ENCODE measurements around the gene TAB3. TPM values are rescaled to one million over a fixed set of nuclear protein-coding genes. Genes with fewer than 3 reads are reported as not detected.

Gene TAB3
- total RNA-seq, 1 experiment from 2014 or later = 28.4 TPM

GRCh38 chrX:30905321-30905720 is 16.3 kb upstream of the TAB3 start:
- H3K4me1 Mint-ChIP-seq (ENCODE audit: insufficient read depth, unreplicated experiment) = peaks cover 11% of the 10 kb centered on the region
- peak overlapping the region; percentile 86 for H3K27ac Mint-ChIP-seq (ENCODE audit: low read depth, unreplicated experiment)
- POLR2A ChIA-PET = interaction anchor here (0.6 to 4.6 kb wide), 4 partner anchors 12 to 29 kb away, joined by 3 to 21 read pairs (median 10); partner anchors contain the start of gene TAB3

GRCh38 chrX:30904632-30905031 is 15.6 kb upstream of the TAB3 start:
- H3K36me3 Mint-ChIP-seq (ENCODE audit: insufficient read depth, unreplicated experiment) = no peaks in the 10 kb centered on the region
- no peak for TF ChIP-seq CTCF (IDR thresholded peaks at IDR 0.05; ENCODE audit: unreplicated experiment)
- H3K4me1 Mint-ChIP-seq (ENCODE audit: insufficient read depth, unreplicated experiment) = peaks cover 11% of the 10 kb centered on the region
- intact Hi-C loops (cut with micrococcal nuclease) = no loop called here
- ChIA-PET POLR2A (interaction anchor here (0.6 to 4.6 kb wide), 5 partner anchors 9 to 29 kb away, joined by 3 to 21 read pairs (median 7); partner anchors contain the start of gene TAB3), CTCF (no interaction called here)
- peak; percentile 44 for DNase-seq (ENCODE audit: unreplicated experiment)
- no peaks in the 10 kb centered on the region for H3K9me3 Mint-ChIP-seq (ENCODE audit: unreplicated experiment)
- no peaks in the 10 kb centered on the region for H3K27me3 Mint-ChIP-seq (ENCODE audit: insufficient read depth, unreplicated experiment)
- no peak overlapping the region for H3K4me3 Mint-ChIP-seq (ENCODE audit: unreplicated experiment)
- no TSS peak for BruUV-seq (replicated peaks)
- peak overlapping the region; percentile 86 for H3K27ac Mint-ChIP-seq (ENCODE audit: low read depth, unreplicated experiment)

More at GRCh38 chrX:30905321-30905720, 16.3 kb upstream of the TAB3 start:
- CTCF ChIA-PET = no interaction called here
- no peak for TF ChIP-seq CTCF (IDR thresholded peaks at IDR 0.05; ENCODE audit: unreplicated experiment)
- Mint-ChIP-seq H3K27me3 (ENCODE audit: insufficient read depth, unreplicated experiment) (no peaks in the 10 kb centered on the region), H3K4me3 (ENCODE audit: unreplicated experiment) (no peak overlapping the region), H3K9me3 (ENCODE audit: unreplicated experiment) (no peaks in the 10 kb centered on the region), H3K36me3 (ENCODE audit: insufficient read depth, unreplicated experiment) (no peaks in the 10 kb centered on the region)
- no peak for DNase-seq (ENCODE audit: unreplicated experiment)
- BruUV-seq (replicated peaks) = no TSS peak
- intact Hi-C loops (cut with micrococcal nuclease) = no loop called here

GRCh38 chrX:30904186-30904585 is 15.1 kb upstream of the TAB3 start:
- Mint-ChIP-seq H3K4me1 (ENCODE audit: insufficient read depth, unreplicated experiment) (peaks cover 11% of the 10 kb centered on the region), H3K4me3 (ENCODE audit: unreplicated experiment) (no peak overlapping the region), H3K9me3 (ENCODE audit: unreplicated experiment) (no peaks in the 10 kb centered on the region), H3K27ac (ENCODE audit: low read depth, unreplicated experiment) (peak overlapping the region; percentile 86), H3K27me3 (ENCODE audit: insufficient read depth, unreplicated experiment) (no peaks in the 10 kb centered on the region), H3K36me3 (ENCODE audit: insufficient read depth, unreplicated experiment) (no peaks in the 10 kb centered on the region)
- intact Hi-C loops (cut with micrococcal nuclease) = no loop called here
- BruUV-seq (replicated peaks) = no TSS peak
- no peak for TF ChIP-seq CTCF (IDR thresholded peaks at IDR 0.05; ENCODE audit: unreplicated experiment)
- DNase-seq (ENCODE audit: unreplicated experiment) = no peak
- ChIA-PET CTCF (no interaction called here), POLR2A (interaction anchor here (1.3 to 4.6 kb wide), 3 partner anchors 9 to 16 kb away, joined by 7 to 21 read pairs (median 18); partner anchors contain the start of gene TAB3)

- no peak overlapping the region for H3K4me3 Mint-ChIP-seq (ENCODE audit: unreplicated experiment)
- H3K4me1 Mint-ChIP-seq (ENCODE audit: insufficient read depth, unreplicated experiment) = peaks cover 11% of the 10 kb centered on the region
- H3K36me3 Mint-ChIP-seq (ENCODE audit: insufficient read depth, unreplicated experiment) = no peaks in the 10 kb centered on the region
- no TSS peak for BruUV-seq (replicated peaks)
- ChIA-PET CTCF (no interaction called here), POLR2A (interaction anchor here (0.7 to 1.6 kb wide), 2 partner anchors 11 to 25 kb away, joined by 4 to 5 read pairs; partner anchors contain the start of gene TAB3)
- intact Hi-C loops (cut with micrococcal nuclease) = no loop called here
- H3K27me3 Mint-ChIP-seq (ENCODE audit: insufficient read depth, unreplicated experiment) = no peaks in the 10 kb centered on the region
- H3K27ac Mint-ChIP-seq (ENCODE audit: low read depth, unreplicated experiment) = no peak overlapping the region
- no peak for TF ChIP-seq CTCF (IDR thresholded peaks at IDR 0.05; ENCODE audit: unreplicated experiment)
- peak; percentile 23 for DNase-seq (ENCODE audit: unreplicated experiment)
- H3K9me3 Mint-ChIP-seq (ENCODE audit: unreplicated experiment) = no peaks in the 10 kb centered on the region
Measured at GRCh38 chrX:30900227-30900626, 11.2 kb upstream of the TAB3 start.
